K562 treated with DMSO at 1 percent for 48 hours (cell line): ENCODE measurements around the gene GVQW3. TPM values are rescaled to one million over a fixed set of nuclear protein-coding genes. Genes with fewer than 3 reads are reported as not detected.

Source experiments
- total RNA-seq: library from RNA; unstranded; fragments of 300-600 nt; gene quantifications from 2 replicates; pipeline ENCODE4 v1.2.3, GENCODE V29; 2022; ENCODE audit warnings: low replicate concordance; ENCODE audit errors: extremely low read depth

The GVQW3 gene
- total RNA-seq = not detected in 2 replicates

DNA sequence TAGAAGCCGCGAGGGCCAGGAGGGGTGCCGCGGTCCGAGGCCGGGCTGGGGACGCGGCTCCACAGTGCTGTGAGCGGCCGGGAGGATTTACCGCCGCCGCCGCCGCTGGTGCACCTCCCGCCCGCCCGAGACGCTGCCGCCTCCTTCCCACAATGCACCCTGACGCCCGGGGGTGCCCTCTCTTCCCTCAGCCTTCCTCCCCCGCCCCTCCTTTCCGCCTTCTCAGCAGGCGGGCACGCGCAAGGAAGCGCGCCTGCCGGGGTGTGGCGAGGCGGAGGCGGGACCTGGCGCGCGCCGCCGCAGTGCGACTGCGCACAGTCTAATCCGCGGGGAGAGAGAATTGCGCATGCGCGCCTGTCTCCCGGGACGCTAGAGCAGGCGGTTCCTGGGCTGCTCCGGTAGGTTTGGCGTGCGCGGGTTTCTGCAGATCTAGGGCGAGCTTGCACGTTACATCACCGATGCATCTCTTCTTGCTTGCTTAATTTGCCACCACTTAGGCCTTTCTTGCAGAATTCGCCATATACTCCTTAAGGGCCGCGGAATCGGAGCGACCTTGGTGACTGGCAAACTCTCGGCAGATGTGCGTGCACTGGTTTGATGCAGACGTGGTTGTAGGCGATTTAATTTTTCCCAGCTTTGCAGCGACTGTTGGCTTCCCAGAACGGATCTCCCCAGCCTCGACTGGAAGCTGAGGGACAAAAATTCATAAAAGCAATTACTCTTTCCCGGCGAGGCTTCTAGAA lies at the start of gene GVQW3, which contains the start of gene THAP12:
TSS of gene GVQW3 (plus strand) at position 347 of the 743 bp plus-strand sequence. CDS start 506 bp downstream, outside the sequence.
TSS of gene THAP12 (minus strand) at position 156 of the 743 bp plus-strand sequence. CDS start 296 bp downstream, outside the sequence.

DNA sequence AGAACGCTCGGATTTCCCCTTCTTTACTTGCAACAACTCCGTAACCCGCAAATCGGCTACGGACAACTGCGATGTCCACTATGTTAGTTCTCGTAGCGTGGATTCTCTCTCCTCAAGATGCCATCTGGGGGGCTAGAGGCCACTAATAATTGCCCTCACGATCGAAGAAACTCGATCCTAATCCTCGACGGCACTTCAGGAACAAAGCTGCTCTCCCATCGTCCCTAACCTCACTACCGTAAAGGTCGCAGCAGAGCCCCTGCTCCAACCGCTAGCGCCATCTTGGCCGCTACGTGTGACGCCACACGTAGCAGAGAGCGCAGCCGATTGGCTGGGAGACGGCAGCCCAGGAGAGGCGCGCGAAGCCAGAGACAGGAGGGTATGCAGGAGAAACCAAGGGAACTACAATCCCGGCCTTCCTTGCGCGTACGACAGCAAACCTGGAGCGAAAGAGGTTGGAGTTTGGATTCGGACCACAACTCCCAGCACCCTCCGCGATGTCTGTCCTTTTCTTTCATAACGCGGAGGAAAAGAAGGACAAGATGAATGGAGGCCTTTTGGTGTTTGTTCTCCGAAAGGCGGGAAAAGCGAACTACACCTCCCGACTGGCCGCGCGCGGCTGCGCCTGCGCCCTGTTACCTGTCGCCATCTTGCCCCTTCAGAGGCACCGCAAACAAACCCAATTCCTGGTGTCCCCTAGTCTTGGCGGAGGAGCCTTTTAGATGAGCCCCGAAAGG lies 63.4 kb downstream of the GVQW3 start, which contains the start of gene EMSY:
TSS of gene EMSY (plus strand) at position 635 of the 737 bp plus-strand sequence. CDS start 1,921 bp downstream, outside the sequence.

Other genes with a start within 250 kb of the GVQW3 start
- not detected in 2 replicates for gene WNT11, start 174.8 kb upstream of the GVQW3 start, total RNA-seq
- not detected in 2 replicates for gene THAP12, start 191 bp upstream of the GVQW3 start, total RNA-seq
- gene EMSY, start 63.7 kb downstream of the GVQW3 start, total RNA-seq = not detected in 2 replicates